T-helper 2 cell treated with Interferon-gamma antibody and Interleukin-4, amounts not matched to agents 5 μg/mL and 100 μg/mL, for 36 hours (primary cell): ENCODE results near the gene HSD11B2.

Experiments used
- DNase-seq: peaks from one replicate; pipeline ENCODE4 v3.0.0; 2021; ENCODE audit warnings: low spot score
- H3K27ac Mint-ChIP-seq: one replicate; pipeline ENCODE4 v1.8.0; 2021; ENCODE audit warnings: mild to moderate bottlenecking, mixed read lengths
- H3K27me3 Mint-ChIP-seq: one replicate; pipeline ENCODE4 v1.8.0; 2021; ENCODE audit warnings: low read depth, mixed read lengths
- H3K36me3 Mint-ChIP-seq: one replicate; pipeline ENCODE4 v1.8.0; 2021; ENCODE audit warnings: low read depth, mixed read lengths
- H3K4me1 Mint-ChIP-seq: one replicate; pipeline ENCODE4 v1.8.0; 2021; ENCODE audit warnings: low read depth, mixed read lengths
- H3K4me3 Mint-ChIP-seq: one replicate; pipeline ENCODE4 v1.8.0; 2022; ENCODE audit warnings: mild to moderate bottlenecking, moderate library complexity, mixed read lengths
- H3K9me3 Mint-ChIP-seq: one replicate; pipeline ENCODE4 v1.8.0; 2021; ENCODE audit warnings: mixed read lengths

The HSD11B2 gene

GRCh38 chr16:67442581-67443255 lies 11.8 kb downstream of the HSD11B2 start:
- Mint-ChIP-seq H3K4me1 (peaks cover 1% of the 10 kb centered on the region), H3K27ac (no peak overlapping the region), H3K36me3 (peaks cover 5% of the 10 kb centered on the region), H3K4me3 (no peak overlapping the region), H3K27me3 (no peaks in the 10 kb centered on the region), H3K9me3 (no peaks in the 10 kb centered on the region)
- DNase-seq, result no peak

GRCh38 chr16:67443265-67443664 lies 12.3 kb downstream of the HSD11B2 start:
- H3K4me1 Mint-ChIP-seq, result peaks cover 2% of the 10 kb centered on the region
- H3K27ac Mint-ChIP-seq, result no peak overlapping the region
- H3K36me3 Mint-ChIP-seq, result peaks cover 2% of the 10 kb centered on the region
- no peak for DNase-seq
- H3K4me3 Mint-ChIP-seq, result no peak overlapping the region
- H3K9me3 Mint-ChIP-seq, result no peaks in the 10 kb centered on the region
- H3K27me3 Mint-ChIP-seq, result no peaks in the 10 kb centered on the region

GRCh38 chr16:67444259-67445125 lies 13.6 kb downstream of the HSD11B2 start:
- peaks cover 1% of the 10 kb centered on the region for H3K36me3 Mint-ChIP-seq
- no peak for DNase-seq
- H3K9me3 Mint-ChIP-seq, result no peaks in the 10 kb centered on the region
- no peak overlapping the region for H3K27ac Mint-ChIP-seq
- H3K4me3 Mint-ChIP-seq, result no peak overlapping the region
- H3K27me3 Mint-ChIP-seq, result no peaks in the 10 kb centered on the region
- peaks cover 2% of the 10 kb centered on the region for H3K4me1 Mint-ChIP-seq

GRCh38 chr16:67445126-67445426 lies 14.2 kb downstream of the HSD11B2 start:
- no peak for DNase-seq
- Mint-ChIP-seq H3K9me3 (no peaks in the 10 kb centered on the region), H3K4me3 (no peak overlapping the region), H3K4me1 (peaks cover 2% of the 10 kb centered on the region), H3K27me3 (no peaks in the 10 kb centered on the region), H3K36me3 (no peaks in the 10 kb centered on the region), H3K27ac (no peak overlapping the region)

DNA sequence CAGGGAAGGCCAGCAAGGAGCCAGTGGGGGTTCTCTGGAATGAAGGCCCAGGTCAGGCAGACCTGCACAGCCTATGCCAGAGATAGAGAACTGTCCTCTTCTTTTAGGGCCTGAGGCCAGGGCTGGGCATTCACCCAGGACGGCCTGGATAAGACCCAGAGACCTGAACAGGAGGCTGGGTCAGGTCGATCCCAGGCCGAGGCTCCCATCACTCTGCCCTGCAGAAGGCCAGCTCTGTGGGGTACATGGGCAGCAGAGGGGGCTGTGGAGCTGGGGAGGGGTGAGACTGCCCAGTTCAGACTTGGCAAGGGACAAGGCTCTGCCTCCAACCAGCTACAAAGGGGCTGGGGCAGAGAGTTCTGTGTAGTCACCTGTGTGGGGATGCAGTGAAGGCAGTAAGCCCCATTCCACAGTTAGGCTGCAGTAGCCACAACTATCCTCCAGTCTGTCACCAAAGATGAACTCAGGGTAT lies 14.6 kb downstream of the HSD11B2 start:
- Mint-ChIP-seq H3K4me3 (no peak overlapping the region), H3K36me3 (no peaks in the 10 kb centered on the region), H3K4me1 (peaks cover 2% of the 10 kb centered on the region), H3K27ac (no peak overlapping the region), H3K9me3 (no peaks in the 10 kb centered on the region), H3K27me3 (no peaks in the 10 kb centered on the region)
- no peak for DNase-seq

DNA sequence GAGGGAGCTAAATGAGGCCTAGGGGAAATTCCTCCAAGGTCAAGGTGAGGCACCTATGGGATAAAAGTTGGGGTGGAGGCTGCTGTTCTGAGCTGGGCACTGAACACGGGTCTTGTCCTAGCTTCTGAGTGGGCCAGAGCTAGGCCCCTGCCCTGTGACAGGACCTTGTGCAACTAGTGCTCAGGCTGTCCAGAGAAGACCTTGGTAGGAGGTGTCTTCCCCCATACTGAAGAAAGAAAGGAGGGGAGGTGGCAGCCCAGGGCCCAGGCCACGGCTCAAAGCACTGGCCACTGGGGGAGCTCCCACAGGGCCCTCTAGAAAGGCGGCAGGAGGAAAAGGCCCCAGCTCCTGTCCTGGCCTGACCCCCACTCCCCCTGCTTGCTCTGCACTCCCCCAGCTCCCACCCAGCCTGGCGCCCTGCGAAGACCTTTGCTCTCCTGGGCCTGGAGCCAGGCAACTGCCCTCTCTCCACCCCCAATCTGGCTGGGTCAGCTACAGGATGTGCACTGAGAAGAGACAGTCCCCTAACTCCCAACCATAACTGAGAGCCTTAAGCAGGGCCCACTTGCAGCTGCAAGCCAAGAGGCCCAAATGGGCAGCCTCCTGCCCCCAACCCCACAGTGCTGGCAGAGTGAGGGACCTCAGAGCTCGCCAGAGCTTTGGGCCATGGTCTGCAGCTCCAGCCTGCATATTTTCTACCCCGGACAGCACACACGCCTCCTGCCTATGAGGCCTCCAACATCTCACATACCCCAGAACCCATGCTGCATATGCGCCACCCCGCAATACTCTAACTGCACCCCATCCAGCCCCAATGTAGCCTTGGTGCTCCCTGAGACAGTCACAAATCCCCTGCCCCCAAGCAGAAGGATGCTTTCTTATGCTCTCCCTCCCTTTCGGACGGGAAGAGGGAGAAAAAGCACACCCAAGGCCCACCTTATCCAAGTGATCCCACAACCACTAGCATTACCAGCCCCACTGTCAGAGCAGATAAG lies 15.3 kb downstream of the HSD11B2 start:
- H3K27ac Mint-ChIP-seq, result no peak overlapping the region
- H3K27me3 Mint-ChIP-seq, result no peaks in the 10 kb centered on the region
- no peaks in the 10 kb centered on the region for H3K9me3 Mint-ChIP-seq
- peaks cover 2% of the 10 kb centered on the region for H3K4me1 Mint-ChIP-seq
- no peak overlapping the region for H3K4me3 Mint-ChIP-seq
- no peak for DNase-seq
- no peaks in the 10 kb centered on the region for H3K36me3 Mint-ChIP-seq

- Mint-ChIP-seq H3K36me3 (no peaks in the 10 kb centered on the region), H3K4me3 (no peak overlapping the region), H3K27ac (no peak overlapping the region)
Observed at GRCh38 chr16:67446968-67447507, 16.1 kb downstream of the HSD11B2 start.

GRCh38 chr16:67447508-67448076 lies 16.7 kb downstream of the HSD11B2 start:
- Mint-ChIP-seq H3K4me3 (no peak overlapping the region), H3K36me3 (no peaks in the 10 kb centered on the region), H3K27me3 (no peaks in the 10 kb centered on the region), H3K9me3 (no peaks in the 10 kb centered on the region), H3K4me1 (peaks cover 2% of the 10 kb centered on the region), H3K27ac (no peak overlapping the region)
- DNase-seq, result peak; percentile 60

More at GRCh38 chr16:67446968-67447507, 16.1 kb downstream of the HSD11B2 start:
- DNase-seq, result no peak
- no peaks in the 10 kb centered on the region for H3K9me3 Mint-ChIP-seq
- H3K27me3 Mint-ChIP-seq, result no peaks in the 10 kb centered on the region
- H3K4me1 Mint-ChIP-seq, result peaks cover 2% of the 10 kb centered on the region

DNA sequence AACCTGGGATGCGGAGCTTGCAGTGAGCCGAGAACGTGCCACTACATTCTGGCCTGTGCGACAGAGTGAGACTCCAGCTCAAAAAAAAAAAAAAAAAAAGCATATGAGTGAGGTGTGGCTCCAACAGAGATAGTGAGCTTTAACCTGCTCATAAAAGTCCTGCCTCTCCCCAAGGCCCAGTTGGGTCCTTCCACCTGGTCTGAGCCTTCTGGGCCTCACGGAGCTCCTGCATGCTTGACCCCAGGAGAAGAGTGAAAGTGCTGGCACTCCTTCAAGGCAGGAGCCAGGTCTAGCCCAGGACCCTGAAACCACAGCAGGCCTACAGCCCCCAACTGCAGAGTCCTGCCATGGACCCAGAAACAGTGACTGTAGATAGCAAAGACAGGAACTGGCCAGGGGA lies 17.7 kb downstream of the HSD11B2 start:
- no peaks in the 10 kb centered on the region for H3K9me3 Mint-ChIP-seq
- H3K4me3 Mint-ChIP-seq, result no peak overlapping the region
- H3K36me3 Mint-ChIP-seq, result no peaks in the 10 kb centered on the region

GRCh38 chr16:67449336-67449735 lies 18.4 kb downstream of the HSD11B2 start:
- H3K36me3 Mint-ChIP-seq, result no peaks in the 10 kb centered on the region
- H3K4me1 Mint-ChIP-seq, result peaks cover 4% of the 10 kb centered on the region
- H3K27me3 Mint-ChIP-seq, result no peaks in the 10 kb centered on the region
- no peak for DNase-seq
- H3K4me3 Mint-ChIP-seq, result no peak overlapping the region
- no peaks in the 10 kb centered on the region for H3K9me3 Mint-ChIP-seq
- no peak overlapping the region for H3K27ac Mint-ChIP-seq

More for the DNA sequence above, 17.7 kb downstream of the HSD11B2 start:
- Mint-ChIP-seq H3K27ac (no peak overlapping the region), H3K27me3 (no peaks in the 10 kb centered on the region), H3K4me1 (peaks cover 2% of the 10 kb centered on the region)
- no peak for DNase-seq

DNA sequence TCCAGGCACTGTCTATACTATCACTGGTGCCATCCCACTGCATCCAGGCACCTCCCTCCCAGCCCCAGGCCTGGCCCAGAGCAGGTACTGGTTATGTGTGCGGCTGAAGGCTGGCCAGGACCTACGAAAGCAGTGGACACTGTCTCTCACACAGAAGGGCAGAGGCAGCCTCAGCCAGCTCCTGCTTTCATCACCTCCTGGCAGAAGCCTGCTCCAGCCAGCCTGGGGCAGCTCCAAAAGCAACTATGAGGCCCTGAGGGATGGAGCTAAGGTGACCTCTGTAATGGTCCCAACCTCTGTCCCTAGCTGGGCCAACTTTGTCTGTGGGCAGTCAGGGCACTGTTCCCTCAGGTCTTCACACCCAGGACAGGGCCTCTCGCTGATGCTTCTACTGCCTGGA lies 18.8 kb downstream of the HSD11B2 start:
- H3K36me3 Mint-ChIP-seq, result no peaks in the 10 kb centered on the region
- H3K4me1 Mint-ChIP-seq, result peaks cover 4% of the 10 kb centered on the region
- no peak for DNase-seq

GRCh38 chr16:67451061-67451703 lies 20.3 kb downstream of the HSD11B2 start:
- no peaks in the 10 kb centered on the region for H3K36me3 Mint-ChIP-seq

More for the DNA sequence above, 18.8 kb downstream of the HSD11B2 start:
- Mint-ChIP-seq H3K27me3 (no peaks in the 10 kb centered on the region), H3K9me3 (no peaks in the 10 kb centered on the region), H3K4me3 (no peak overlapping the region), H3K27ac (no peak overlapping the region)

More at GRCh38 chr16:67451061-67451703, 20.3 kb downstream of the HSD11B2 start:
- Mint-ChIP-seq H3K9me3 (no peaks in the 10 kb centered on the region), H3K4me3 (no peak overlapping the region), H3K27ac (no peak overlapping the region), H3K4me1 (peaks cover 7% of the 10 kb centered on the region), H3K27me3 (no peaks in the 10 kb centered on the region)
- DNase-seq, result no peak
